ENCODE results near the gene TMEM190. TPM values are rescaled to one million over a fixed set of nuclear protein-coding genes. Genes with fewer than 3 reads are reported as not detected.
A peak's percentile ranks its signal among the peaks of the same experiment; 100 is the strongest.

TMEM190 gene
- total RNA-seq, 4 donors from 2014 or later, result not detected

DNA sequence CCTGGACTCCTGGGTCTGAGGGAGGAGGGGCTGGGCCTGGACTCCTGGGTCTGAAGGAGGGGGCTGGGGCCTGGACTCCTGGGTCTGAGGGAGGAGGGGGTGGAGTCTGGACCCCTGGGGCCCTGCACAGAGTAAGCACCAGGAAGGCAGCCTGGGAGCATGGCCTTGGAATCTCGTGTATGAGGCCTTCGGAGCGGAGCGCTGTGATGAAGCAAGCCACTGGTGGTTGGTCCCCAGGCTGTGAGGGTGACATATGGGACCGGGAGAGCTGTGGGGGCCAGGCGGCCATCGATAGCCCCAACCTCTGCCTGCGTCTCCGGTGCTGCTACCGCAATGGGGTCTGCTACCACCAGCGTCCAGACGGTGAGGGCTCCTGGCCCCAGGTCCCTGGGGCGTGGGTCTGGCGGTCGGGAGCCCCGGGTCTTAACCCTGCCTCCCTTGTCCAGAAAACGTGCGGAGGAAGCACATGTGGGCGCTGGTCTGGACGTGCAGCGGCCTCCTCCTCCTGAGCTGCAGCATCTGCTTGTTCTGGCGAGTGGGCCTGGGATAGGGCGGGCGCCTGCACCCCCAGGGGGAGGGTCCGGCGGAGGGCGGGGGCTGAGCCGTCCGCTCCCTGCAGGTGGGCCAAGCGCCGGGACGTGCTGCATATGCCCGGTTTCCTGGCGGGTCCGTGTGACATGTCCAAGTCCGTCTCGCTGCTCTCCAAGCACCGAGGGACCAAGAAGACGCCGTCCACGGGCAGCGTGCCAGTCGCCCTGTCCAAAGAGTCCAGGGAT is 918 bp downstream of the TMEM190 start:
- 0 to 20% methylated on average over 1 to 2 of the region's 43 CpGs for WGBS, 2 donors (ENCODE audit: low coverage in 1 of 2)
- Histone ChIP-seq H3K4me1 (peaks cover 0 to 17% (median 3%) of the 10 kb centered on the region in 3 donors), H3K27me3 (peaks cover 56% of the 10 kb centered on the region), H3K9me3 (no peaks in the 10 kb centered on the region), H3K27ac (no peak overlapping the region), H3K4me3 (no peak overlapping the region), H3K36me3 (no peaks in the 10 kb centered on the region)
- TF ChIP-seq POLR2A (IDR thresholded peaks at IDR 0.05) (no peak), POLR2AphosphoS5 (IDR thresholded peaks at IDR 0.05) (no peak), EP300 (IDR thresholded peaks at IDR 0.05) (no peak)
- TF ChIP-seq, protein P1, sequence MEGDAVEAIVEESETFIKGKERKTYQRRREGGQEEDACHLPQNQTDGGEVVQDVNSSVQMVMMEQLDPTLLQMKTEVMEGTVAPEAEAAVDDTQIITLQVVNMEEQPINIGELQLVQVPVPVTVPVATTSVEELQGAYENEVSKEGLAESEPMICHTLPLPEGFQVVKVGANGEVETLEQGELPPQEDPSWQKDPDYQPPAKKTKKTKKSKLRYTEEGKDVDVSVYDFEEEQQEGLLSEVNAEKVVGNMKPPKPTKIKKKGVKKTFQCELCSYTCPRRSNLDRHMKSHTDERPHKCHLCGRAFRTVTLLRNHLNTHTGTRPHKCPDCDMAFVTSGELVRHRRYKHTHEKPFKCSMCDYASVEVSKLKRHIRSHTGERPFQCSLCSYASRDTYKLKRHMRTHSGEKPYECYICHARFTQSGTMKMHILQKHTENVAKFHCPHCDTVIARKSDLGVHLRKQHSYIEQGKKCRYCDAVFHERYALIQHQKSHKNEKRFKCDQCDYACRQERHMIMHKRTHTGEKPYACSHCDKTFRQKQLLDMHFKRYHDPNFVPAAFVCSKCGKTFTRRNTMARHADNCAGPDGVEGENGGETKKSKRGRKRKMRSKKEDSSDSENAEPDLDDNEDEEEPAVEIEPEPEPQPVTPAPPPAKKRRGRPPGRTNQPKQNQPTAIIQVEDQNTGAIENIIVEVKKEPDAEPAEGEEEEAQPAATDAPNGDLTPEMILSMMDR (IDR thresholded peaks at IDR 0.05), result no peak
- ATAC-seq, result peak; percentile 20

DNA sequence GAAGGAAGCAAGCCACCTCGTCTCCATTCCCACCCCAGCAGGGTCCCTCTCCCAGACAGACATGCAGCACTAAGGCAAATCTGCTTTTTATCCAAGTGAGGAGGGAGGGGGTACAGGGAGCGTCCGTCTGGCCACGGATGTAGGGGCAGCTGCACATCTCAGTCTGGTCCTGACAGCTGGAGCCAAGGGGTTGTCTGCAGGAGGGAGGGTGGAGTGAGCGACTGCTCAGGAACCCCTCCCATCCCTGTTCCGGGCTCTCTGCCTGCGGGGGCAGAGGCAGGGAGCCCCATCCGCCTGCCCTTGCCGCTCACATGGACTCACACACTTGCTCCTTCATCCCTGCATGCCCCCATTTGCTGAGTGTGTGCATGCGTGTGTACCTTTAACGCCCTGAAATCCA is 2.5 kb downstream of the TMEM190 start:
- WGBS, 2 donors (ENCODE audit: low coverage in 1 of 2), result 17 to 52% methylated on average over 1 to 4 of the region's 11 CpGs
- no peak for ATAC-seq
- no peaks in the 10 kb centered on the region for H3K36me3 ChIP-seq

DNA sequence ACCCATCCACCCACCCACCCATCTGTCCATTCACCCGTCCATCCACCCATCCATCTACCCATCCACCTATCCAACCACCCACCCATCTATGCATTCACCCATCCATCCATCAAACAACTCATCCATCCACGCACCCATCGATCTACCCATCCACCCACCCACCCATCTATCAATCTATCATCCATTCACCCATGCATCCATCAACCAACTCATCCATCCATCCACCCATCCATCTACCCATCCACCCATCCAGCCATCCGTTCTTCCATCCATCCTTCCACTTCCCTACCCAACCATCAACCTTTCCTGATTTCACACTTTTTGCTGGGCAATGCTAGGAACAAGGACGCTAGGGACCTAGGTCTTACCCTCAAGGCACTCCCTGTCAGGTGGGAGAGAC is 5.4 kb downstream of the TMEM190 start:
- Histone ChIP-seq H3K27me3 (peaks cover 12% of the 10 kb centered on the region), H3K27ac (no peak overlapping the region), H3K4me1 (peaks cover 0 to 37% (median 21%) of the 10 kb centered on the region in 3 donors), H3K36me3 (no peaks in the 10 kb centered on the region), H3K9me3 (no peaks in the 10 kb centered on the region), H3K4me3 (no peak overlapping the region)
- ATAC-seq, result no peak
- TF ChIP-seq, protein P1 (IDR thresholded peaks at IDR 0.05), result no peak
- TF ChIP-seq POLR2AphosphoS5 (IDR thresholded peaks at IDR 0.05) (no peak), POLR2A (IDR thresholded peaks at IDR 0.05) (no peak), EP300 (IDR thresholded peaks at IDR 0.05) (no peak)
- 88 to 96% methylated on average over 4 to 5 of the region's 5 CpGs for WGBS, 2 donors (ENCODE audit: low coverage in 1 of 2)

More for the DNA sequence above, 2.5 kb downstream of the TMEM190 start:
- peaks cover 40% of the 10 kb centered on the region for H3K27me3 ChIP-seq
- H3K27ac ChIP-seq, result no peak overlapping the region
- H3K9me3 ChIP-seq, result no peaks in the 10 kb centered on the region
- TF ChIP-seq, protein P1 (IDR thresholded peaks at IDR 0.05), result no peak
- no peak for TF ChIP-seq POLR2A (IDR thresholded peaks at IDR 0.05)
- TF ChIP-seq POLR2AphosphoS5 (IDR thresholded peaks at IDR 0.05), result no peak
- no peak for TF ChIP-seq EP300 (IDR thresholded peaks at IDR 0.05)
- H3K4me3 ChIP-seq, result no peak overlapping the region
- peaks cover 0 to 21% (median 8%) of the 10 kb centered on the region in 3 donors for H3K4me1 ChIP-seq

GRCh38 chr19:55382522-55383054 is 6.0 kb downstream of the TMEM190 start:
- TF ChIP-seq POLR2AphosphoS5 (IDR thresholded peaks at IDR 0.05) (no peak), POLR2A (IDR thresholded peaks at IDR 0.05) (no peak), EP300 (IDR thresholded peaks at IDR 0.05) (no peak)
- TF ChIP-seq, protein P1 (IDR thresholded peaks at IDR 0.05), result no peak
- no peak overlapping the region for H3K4me3 ChIP-seq
- peaks cover 0 to 5% of the 10 kb centered on the region in 2 donors for H3K36me3 ChIP-seq
- WGBS, 2 donors (ENCODE audit: low coverage in 1 of 2), result 100% methylated on average over 1 to 3 of the region's 3 CpGs
- no peak overlapping the region for H3K27ac ChIP-seq
- no peak for ATAC-seq
- peaks cover 0 to 39% (median 27%) of the 10 kb centered on the region in 3 donors for H3K4me1 ChIP-seq
- H3K9me3 ChIP-seq, result no peaks in the 10 kb centered on the region
- H3K27me3 ChIP-seq, result peaks cover 6% of the 10 kb centered on the region

All from gastroesophageal sphincter (tissue), 4 donors.